Hepatocyte (in vitro differentiated cells): Measurements from ENCODE around the gene SESN1. TPM values are rescaled to one million over a fixed set of nuclear protein-coding genes. Genes with fewer than 3 reads are reported as not detected.

Experiments used
- DNase-seq: peaks from one replicate; pipeline ENCODE4 v3.0.0-alpha.2; 2016; ENCODE audit warnings: low spot score
- H2AFZ ChIP-seq: fragments of 200-600 bp; sonication (generic); 2 replicates; pipeline ENCODE4 v1.6.0; 2016; ENCODE audit warnings: antibody characterized with exemption, mild to moderate bottlenecking
- H3K27ac ChIP-seq: fragments of 200-600 bp; sonication (generic); 2 replicates; pipeline ENCODE4 v1.5.1; 2016; ENCODE audit warnings: mild to moderate bottlenecking
- H3K27me3 ChIP-seq: fragments of 200-600 bp; sonication (generic); 2 replicates; pipeline ENCODE4 v1.6.1; 2016
- H3K36me3 ChIP-seq: fragments of 200-600 bp; sonication (generic); replicated peaks from 2 replicates; pipeline ENCODE4 v1.5.1; 2016; ENCODE audit warnings: low read depth; ENCODE audit not compliant: insufficient read depth
- H3K4me1 ChIP-seq: fragments of 200-600 bp; sonication (generic); 2 replicates; pipeline ENCODE4 v1.5.1; 2016; ENCODE audit warnings: mild to moderate bottlenecking, moderate library complexity; ENCODE audit not compliant: insufficient read depth
- H3K4me2 ChIP-seq: fragments of 200-600 bp; sonication (generic); 2 replicates; pipeline ENCODE4 v1.6.0; 2016
- H3K4me3 ChIP-seq: fragments of 200-600 bp; sonication (generic); 2 replicates; pipeline ENCODE4 v1.5.1; 2016; ENCODE audit warnings: mild to moderate bottlenecking
- H3K79me2 ChIP-seq: fragments of 200-600 bp; sonication (generic); 2 replicates; pipeline ENCODE4 v1.6.0; 2017; ENCODE audit warnings: mild to moderate bottlenecking
- H3K9me2 ChIP-seq: fragments of 200-600 bp; sonication (generic); replicated peaks from 2 replicates; pipeline ENCODE4 v1.6.0; 2017; ENCODE audit warnings: mild to moderate bottlenecking; ENCODE audit not compliant: insufficient read depth
- H3K9me3 ChIP-seq: fragments of 200-600 bp; sonication (generic); 2 replicates; pipeline ENCODE4 v1.5.1; 2016; ENCODE audit warnings: low read depth, mild to moderate bottlenecking
- H4K20me1 ChIP-seq: fragments of 200-600 bp; sonication (generic); 2 replicates; pipeline ENCODE4 v1.6.0; 2016; ENCODE audit warnings: mild to moderate bottlenecking; ENCODE audit not compliant: insufficient read depth, poor library complexity, severe bottlenecking
- EZH2 ChIP-seq: fragments of 200-600 bp; sonication (generic); IDR thresholded peaks from 2 replicates; pipeline ENCODE4 v1.6.1; 2016; ENCODE audit warnings: antibody characterized with exemption, mild to moderate bottlenecking, borderline replicate concordance
- EZH2phosphoT487 ChIP-seq: fragments of 200-600 bp; sonication (generic); IDR thresholded peaks from one replicate; pipeline ENCODE4 v1.6.1; 2018; ENCODE audit warnings: antibody characterized with exemption, mild to moderate bottlenecking, low read depth, moderate library complexity; ENCODE audit not compliant: unreplicated experiment, severe bottlenecking
- WGBS: methylation state at CpG from one replicate; pipeline ENCODE4 v1.1.6; 2016; ENCODE audit warnings: low lambda C conversion rate; ENCODE audit errors: missing lambda C conversion rate; 5-methylcytosine and 5-hydroxymethylcytosine counted together
- polyA plus RNA-seq: library from polyadenylated mRNA; unstranded; fragments of >200 nt; fragmentation: Nextera tagmentation; extraction: Ambion mirVana; gene quantifications from 2 replicates; pipeline ENCODE4 v1.2.1, GENCODE V29; 2016
- total RNA-seq: library from RNA; depleted of rRNA; stranded (reverse); fragments of >200 nt; gene quantifications from 2 replicates; pipeline ENCODE4 v1.2.3, GENCODE V29; 2014
- TF ChIP-seq, protein P1 (sequence below): fragments of 200-600 bp; sonication (generic); IDR thresholded peaks from 2 replicates; pipeline ENCODE4 v1.5.1; 2016; ENCODE audit warnings: antibody characterized with exemption, mild to moderate bottlenecking; ENCODE audit not compliant: poor library complexity

The SESN1 gene
- total and polyA plus RNA-seq, 2 experiments from 2014 or later: 29.1 to 59.1 TPM

DNA sequence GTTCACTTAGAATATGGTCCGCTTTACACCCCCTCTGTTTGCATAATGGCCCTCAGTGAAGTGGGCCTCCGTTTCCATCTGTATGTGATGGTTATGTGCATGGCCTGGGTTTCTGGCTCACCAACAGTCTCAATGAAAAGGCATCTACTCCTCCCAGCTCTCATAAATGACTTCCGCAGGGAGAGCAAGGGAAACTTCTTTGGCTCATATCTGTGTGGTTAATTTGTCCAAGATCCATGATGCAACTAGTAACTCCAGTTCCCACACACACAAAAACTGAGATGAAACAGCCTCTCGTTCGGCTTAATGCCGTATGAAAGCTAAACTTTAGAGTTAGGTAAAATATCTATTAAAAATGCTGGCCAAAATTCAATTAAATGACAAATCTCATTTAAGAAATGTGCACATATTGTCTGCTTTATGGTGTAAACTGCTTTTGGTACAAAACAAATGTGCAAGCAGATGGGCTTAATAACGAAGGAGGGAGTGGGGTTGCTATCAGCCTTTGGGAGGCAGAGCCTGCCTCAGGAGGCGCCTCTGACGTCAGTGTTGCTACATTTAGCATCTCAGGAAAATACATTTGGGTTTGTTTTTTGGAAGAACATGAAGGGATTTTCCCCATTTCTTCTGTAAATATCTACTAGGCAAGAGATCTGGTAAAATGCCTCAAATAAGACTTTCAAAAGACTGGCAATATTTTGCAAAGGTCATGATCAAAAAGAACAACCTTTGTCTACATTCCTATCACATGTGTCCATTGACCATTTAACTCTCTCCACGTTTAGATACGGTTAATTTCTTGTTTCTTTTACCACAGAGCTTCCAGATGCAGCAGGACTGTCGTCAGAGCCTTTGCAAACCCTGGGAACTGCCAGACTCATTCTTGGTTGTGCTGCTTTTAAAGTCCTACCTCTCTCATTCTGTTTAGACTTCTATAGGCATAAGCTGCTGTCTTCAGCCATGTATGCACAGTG, 149.7 kb downstream of the SESN1 start:
- Histone ChIP-seq H3K36me3 (no peaks in the 10 kb centered on the region), H2AFZ (no peak overlapping the region)
- peak; percentile 42 for DNase-seq

DNA sequence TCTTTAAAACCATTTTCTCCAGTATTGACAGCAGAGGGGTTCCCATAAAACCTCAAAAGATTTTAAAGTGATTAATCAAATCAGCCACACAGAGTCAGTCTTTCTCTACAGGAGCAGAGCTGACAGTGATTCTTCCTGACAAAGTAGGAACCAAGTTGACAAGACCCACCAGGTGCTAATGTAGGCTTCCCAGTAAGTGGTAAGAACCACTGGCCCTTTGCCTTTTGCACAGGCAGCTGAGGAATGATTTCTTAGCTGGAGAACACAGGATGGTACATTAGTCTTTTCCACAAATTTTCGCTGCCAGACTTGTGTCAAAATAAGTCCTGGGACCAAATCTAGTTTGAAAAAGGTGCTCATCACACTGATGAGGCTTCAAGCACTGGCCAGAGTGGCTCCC, 150.6 kb downstream of the SESN1 start:
- no peaks in the 10 kb centered on the region for H3K27me3 ChIP-seq
- H3K79me2 ChIP-seq: no peaks in the 10 kb centered on the region
- H4K20me1 ChIP-seq: no peaks in the 10 kb centered on the region
- TF ChIP-seq, protein P1, sequence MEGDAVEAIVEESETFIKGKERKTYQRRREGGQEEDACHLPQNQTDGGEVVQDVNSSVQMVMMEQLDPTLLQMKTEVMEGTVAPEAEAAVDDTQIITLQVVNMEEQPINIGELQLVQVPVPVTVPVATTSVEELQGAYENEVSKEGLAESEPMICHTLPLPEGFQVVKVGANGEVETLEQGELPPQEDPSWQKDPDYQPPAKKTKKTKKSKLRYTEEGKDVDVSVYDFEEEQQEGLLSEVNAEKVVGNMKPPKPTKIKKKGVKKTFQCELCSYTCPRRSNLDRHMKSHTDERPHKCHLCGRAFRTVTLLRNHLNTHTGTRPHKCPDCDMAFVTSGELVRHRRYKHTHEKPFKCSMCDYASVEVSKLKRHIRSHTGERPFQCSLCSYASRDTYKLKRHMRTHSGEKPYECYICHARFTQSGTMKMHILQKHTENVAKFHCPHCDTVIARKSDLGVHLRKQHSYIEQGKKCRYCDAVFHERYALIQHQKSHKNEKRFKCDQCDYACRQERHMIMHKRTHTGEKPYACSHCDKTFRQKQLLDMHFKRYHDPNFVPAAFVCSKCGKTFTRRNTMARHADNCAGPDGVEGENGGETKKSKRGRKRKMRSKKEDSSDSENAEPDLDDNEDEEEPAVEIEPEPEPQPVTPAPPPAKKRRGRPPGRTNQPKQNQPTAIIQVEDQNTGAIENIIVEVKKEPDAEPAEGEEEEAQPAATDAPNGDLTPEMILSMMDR: no peak
- TF ChIP-seq EZH2: no peak
- TF ChIP-seq EZH2phosphoT487: no peak
- H3K4me1 ChIP-seq: peaks cover 34% of the 10 kb centered on the region
- H3K27ac ChIP-seq: peak overlapping the region; percentile 86
- peak overlapping the region; percentile 8 for H3K4me2 ChIP-seq
- no peaks in the 10 kb centered on the region for H3K36me3 ChIP-seq
- no peaks in the 10 kb centered on the region for H3K9me3 ChIP-seq
- H2AFZ ChIP-seq: no peak overlapping the region
- 96% methylated on average over 1 of the region's 1 CpG for WGBS
- H3K4me3 ChIP-seq: no peak overlapping the region
- no peak for DNase-seq
- no peaks in the 10 kb centered on the region for H3K9me2 ChIP-seq

More for the DNA sequence above, 149.7 kb downstream of the SESN1 start:
- Histone ChIP-seq H3K9me3 (no peaks in the 10 kb centered on the region), H3K4me2 (peak overlapping the region; percentile 56), H3K27me3 (no peaks in the 10 kb centered on the region), H3K4me3 (no peak overlapping the region), H3K79me2 (no peaks in the 10 kb centered on the region), H3K9me2 (no peaks in the 10 kb centered on the region), H3K4me1 (peaks cover 34% of the 10 kb centered on the region), H3K27ac (peak overlapping the region; percentile 86), H4K20me1 (no peaks in the 10 kb centered on the region)
- whole genome bisulfite sequencing: 57% methylated on average over 12 of the region's 12 CpGs
- TF ChIP-seq, protein P1: no peak
- no peak for TF ChIP-seq EZH2
- no peak for TF ChIP-seq EZH2phosphoT487

DNA sequence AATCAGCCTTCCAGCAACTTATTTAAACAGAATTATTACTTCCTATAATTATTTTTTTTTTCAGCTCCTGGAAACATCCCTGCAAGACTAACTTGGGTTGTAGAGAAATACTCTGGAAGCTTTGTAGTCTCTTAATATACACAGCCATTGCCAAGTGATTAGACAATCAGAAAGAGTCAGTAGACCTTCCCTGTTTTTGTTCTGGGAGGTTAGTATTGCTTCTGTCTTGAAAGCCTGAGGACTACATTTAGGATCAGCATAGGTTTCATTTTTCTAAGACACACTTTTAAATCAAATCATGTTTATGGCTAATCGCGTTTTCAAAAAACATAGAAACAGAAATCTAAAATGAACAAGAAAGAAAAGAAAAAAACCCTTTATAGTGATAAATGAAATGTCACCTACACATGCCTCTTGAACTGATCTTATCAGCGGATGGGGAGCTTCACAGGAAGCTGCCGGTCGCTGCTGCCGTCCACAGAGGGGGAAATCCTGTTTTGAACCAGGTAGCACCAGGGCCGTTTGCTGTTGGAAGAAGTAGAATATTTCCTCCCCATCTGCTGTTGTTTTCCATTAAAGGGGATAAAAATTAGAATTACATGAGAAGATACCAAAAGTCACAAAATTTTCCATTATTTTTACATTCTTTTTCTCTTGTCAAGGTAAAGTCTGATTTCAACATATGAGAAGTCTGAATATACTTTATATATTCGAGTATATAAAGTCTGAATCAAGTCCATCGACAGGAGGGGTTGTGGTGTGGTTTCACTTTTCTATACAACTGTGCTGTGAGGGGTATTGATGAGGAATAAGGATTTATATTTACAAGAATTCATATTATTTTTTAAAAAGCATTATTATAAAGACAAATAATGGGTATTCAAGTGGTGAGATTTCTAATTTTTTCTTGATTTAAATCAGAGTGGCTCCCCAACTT, 151.8 kb downstream of the SESN1 start:
- Histone ChIP-seq H3K36me3 (no peaks in the 10 kb centered on the region), H4K20me1 (no peaks in the 10 kb centered on the region), H3K27ac (no peak overlapping the region), H3K4me1 (peaks cover 34% of the 10 kb centered on the region), H2AFZ (no peak overlapping the region), H3K79me2 (no peaks in the 10 kb centered on the region), H3K4me2 (no peak overlapping the region), H3K4me3 (no peak overlapping the region), H3K27me3 (no peaks in the 10 kb centered on the region), H3K9me2 (no peaks in the 10 kb centered on the region), H3K9me3 (no peaks in the 10 kb centered on the region)
- WGBS: 70% methylated on average over 9 of the region's 9 CpGs
- TF ChIP-seq EZH2phosphoT487 (no peak), EZH2 (no peak)
- TF ChIP-seq, protein P1: no peak
- DNase-seq: no peak
